ENCODE data around the gene SHROOM2. TPM values are rescaled to one million over a fixed set of nuclear protein-coding genes. Genes with fewer than 3 reads are reported as not detected.

SHROOM2 gene
- total RNA-seq, 1 experiment from 2014 or later, result 5.3 TPM

DNA sequence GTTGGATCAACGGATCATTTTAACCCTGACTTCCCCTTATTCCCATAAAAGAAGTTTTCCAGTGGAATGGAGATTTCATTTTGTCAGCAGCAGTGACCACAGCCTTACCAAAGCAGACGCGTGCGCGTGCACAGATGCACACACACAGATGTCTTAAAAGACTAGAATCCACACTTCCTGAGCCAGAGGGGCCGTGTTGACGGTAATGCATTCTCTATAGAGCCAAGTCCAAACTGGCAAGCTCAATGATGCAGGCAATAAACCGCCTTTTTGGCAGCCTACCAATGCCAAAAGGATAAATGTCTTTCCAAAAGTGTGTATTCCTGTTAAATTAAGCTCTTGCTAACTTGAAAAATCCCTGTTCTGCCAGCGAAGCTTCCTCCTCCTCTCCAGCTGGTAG lies 162.2 kb downstream of the SHROOM2 start:
- intact Hi-C loops (cut with micrococcal nuclease), result no loop called here
- no peaks in the 10 kb centered on the region for H3K79me2 ChIP-seq (ENCODE audit: insufficient read depth, low read length)
- H3K36me3 ChIP-seq (ENCODE audit: control insufficient read depth in 1 of 2, insufficient read depth in 2 of 2, low read length in 2 of 2), result no peaks in the 10 kb centered on the region
- no TSS peak for BruUV-seq (replicated peaks)
- DNase-seq (ENCODE audit: low read depth, low spot score) (no peak), ATAC-seq (no peak)
- H3K9me3 ChIP-seq (ENCODE audit: control insufficient read depth in 1 of 2, insufficient read depth in 1 of 2, low read depth in 1 of 2, low read length in 2 of 2), result no peaks in the 10 kb centered on the region
- H2AFZ ChIP-seq (ENCODE audit: low read depth, low read length, poor library complexity, severe bottlenecking), result no peak overlapping the region
- H3K9me2 ChIP-seq (ENCODE audit: insufficient read depth), result no peaks in the 10 kb centered on the region
- H3K4me2 ChIP-seq (ENCODE audit: low read length), result no peak overlapping the region
- H3K9ac ChIP-seq (ENCODE audit: low read length), result no peak overlapping the region
- ChIA-PET CTCF (no interaction called here), RAD21 (ENCODE audit: low non-redundant PET in 1 of 2, low total read pairs in 2 of 2, uncharacterized antibody in 2 of 2, unreplicated experiment in 2 of 2) (no interaction called here), POLR2A (no interaction called here)
- no peak overlapping the region for H3K4me3 ChIP-seq (replicated peaks in 1 of 2; ENCODE audit: low read depth in 1 of 2, low read length in 2 of 2)
- H3K27ac ChIP-seq (ENCODE audit: low read depth, low read length), result no peak overlapping the region
- H4K20me1 ChIP-seq (ENCODE audit: insufficient read depth), result no peaks in the 10 kb centered on the region
- TF ChIP-seq CEBPB (IDR thresholded peaks at IDR 0.05; ENCODE audit: low read depth), result no peak
- no peaks in the 10 kb centered on the region for H3K4me1 ChIP-seq (ENCODE audit: control insufficient read depth in 1 of 2, insufficient read depth in 2 of 2, low read length in 2 of 2)
- H3K27me3 ChIP-seq (ENCODE audit: insufficient read depth, low read length), result no peaks in the 10 kb centered on the region

GRCh38 chrX:9952300-9952699 lies 166.1 kb downstream of the SHROOM2 start:
- no peak for ATAC-seq
- Histone ChIP-seq H4K20me1 (ENCODE audit: insufficient read depth) (no peaks in the 10 kb centered on the region), H3K4me1 (ENCODE audit: control insufficient read depth in 1 of 2, insufficient read depth in 2 of 2, low read length in 2 of 2) (no peaks in the 10 kb centered on the region), H2AFZ (ENCODE audit: low read depth, low read length, poor library complexity, severe bottlenecking) (no peak overlapping the region), H3K9me2 (ENCODE audit: insufficient read depth) (no peaks in the 10 kb centered on the region), H3K9ac (ENCODE audit: low read length) (no peak overlapping the region), H3K79me2 (ENCODE audit: insufficient read depth, low read length) (no peaks in the 10 kb centered on the region), H3K27me3 (ENCODE audit: insufficient read depth, low read length) (no peaks in the 10 kb centered on the region), H3K4me2 (ENCODE audit: low read length) (no peak overlapping the region), H3K27ac (ENCODE audit: low read depth, low read length) (no peak overlapping the region), H3K36me3 (ENCODE audit: control insufficient read depth in 1 of 2, insufficient read depth in 2 of 2, low read length in 2 of 2) (no peaks in the 10 kb centered on the region), H3K4me3 (replicated peaks in 1 of 2; ENCODE audit: low read depth in 1 of 2, low read length in 2 of 2) (no peak overlapping the region), H3K9me3 (ENCODE audit: control insufficient read depth in 1 of 2, insufficient read depth in 1 of 2, low read depth in 1 of 2, low read length in 2 of 2) (no peaks in the 10 kb centered on the region)
- RAD21 ChIA-PET (ENCODE audit: low non-redundant PET in 1 of 2, low total read pairs in 2 of 2, uncharacterized antibody in 2 of 2, unreplicated experiment in 2 of 2), result no interaction called here
- CTCF ChIA-PET, result no interaction called here
- POLR2A ChIA-PET, result no interaction called here
- no TSS peak for BruUV-seq (replicated peaks)
- intact Hi-C loops (cut with micrococcal nuclease), result no loop called here
- no peak for TF ChIP-seq ZFX (IDR thresholded peaks at IDR 0.05)
- no peak for TF ChIP-seq ELF1 (IDR thresholded peaks at IDR 0.05; ENCODE audit: borderline replicate concordance, low read depth)
- no peak for TF ChIP-seq EZH2phosphoT487 (IDR thresholded peaks at IDR 0.05; ENCODE audit: borderline replicate concordance)
- no peak for TF ChIP-seq ZNF274 (IDR thresholded peaks at IDR 0.05; ENCODE audit: low read depth, low read length)
- TF ChIP-seq YY1 (IDR thresholded peaks at IDR 0.05; ENCODE audit: extremely low read depth, insufficient replicate concordance, low read depth, low read length), result no peak
- TF ChIP-seq POLR2AphosphoS5 (IDR thresholded peaks at IDR 0.05; ENCODE audit: low read depth, low read length), result no peak
- no peak for TF ChIP-seq POLR2A (IDR thresholded peaks at IDR 0.05; ENCODE audit: borderline replicate concordance, extremely low read depth, insufficient read depth, insufficient read length)
- TF ChIP-seq TCF7L2 (IDR thresholded peaks at IDR 0.05; ENCODE audit: borderline replicate concordance, extremely low read depth, insufficient read depth, insufficient read length), result no peak
- TF ChIP-seq CBX3 (IDR thresholded peaks at IDR 0.05; ENCODE audit: low read depth), result no peak
- TF ChIP-seq CEBPB (IDR thresholded peaks at IDR 0.05; ENCODE audit: low read depth), result no peak
- no peak for TF ChIP-seq SRF (IDR thresholded peaks at IDR 0.05; ENCODE audit: low read depth)
- TF ChIP-seq ATF3 (IDR thresholded peaks at IDR 0.05), result no peak
- DNase-seq (ENCODE audit: low read depth, low spot score), result no peak

Measured in HCT116 (cell line).